Fibroblast of lung (primary cell): Measurements from ENCODE around the gene WNT3. TPM values are rescaled to one million over a fixed set of nuclear protein-coding genes. Genes with fewer than 3 reads are reported as not detected.

Experiments used
- DNase-seq, 2 donors: peaks; one replicate each; pipeline versions ENCODE4 v3.0.0 to v3.0.0-alpha.2; 2010; ENCODE audit warnings: low read depth in 2 of 2
- H2AFZ ChIP-seq: 2 replicates; pipeline ENCODE4 v1.5.1; 2012; ENCODE audit warnings: low read length, control low read depth, inconsistent platforms
- H3K27ac ChIP-seq: 2 replicates; pipeline ENCODE4 v1.5.1; 2011; ENCODE audit warnings: low read length, control low read depth; ENCODE audit not compliant: insufficient read depth
- H3K27me3 ChIP-seq: 2 replicates; pipeline ENCODE4 v1.5.1; 2011; ENCODE audit warnings: mild to moderate bottlenecking, low read length; ENCODE audit not compliant: control insufficient read depth, insufficient read depth
- H3K36me3 ChIP-seq: 2 replicates; pipeline ENCODE4 v1.5.1; 2011; ENCODE audit warnings: low read length; ENCODE audit not compliant: control insufficient read depth, insufficient read depth
- H3K4me1 ChIP-seq: 2 replicates; pipeline ENCODE4 v1.5.1; 2011; ENCODE audit warnings: low read length; ENCODE audit not compliant: control insufficient read depth, insufficient read depth; ENCODE audit errors: extremely low read depth
- H3K4me2 ChIP-seq: 2 replicates; pipeline ENCODE4 v1.5.1; 2011; ENCODE audit warnings: low read length, control low read depth; ENCODE audit not compliant: insufficient read depth; ENCODE audit errors: extremely low read depth
- H3K4me3 ChIP-seq, 4 experiments: fragments of 200-600 bp in 1 of 4; sonication (generic) in 1 of 4; replicated peaks in 1 of 4; 2 replicates each; pipeline ENCODE4 v1.5.1; 2011 to 2016; ENCODE audit warnings: low read length in 4 of 4, low read depth in 3 of 4, mild to moderate bottlenecking in 3 of 4, control low read depth in 2 of 4, inconsistent platforms in 1 of 4, mixed read lengths in 1 of 4; ENCODE audit not compliant: insufficient read depth in 1 of 4; ENCODE audit errors: control extremely low read depth in 1 of 4
- H3K79me2 ChIP-seq: 2 replicates; pipeline ENCODE4 v1.5.1; 2012; ENCODE audit warnings: mild to moderate bottlenecking, low read length, inconsistent platforms; ENCODE audit not compliant: control insufficient read depth, insufficient read depth
- H3K9ac ChIP-seq: 2 replicates; pipeline ENCODE4 v1.5.1; 2011; ENCODE audit warnings: mild to moderate bottlenecking, low read length, control low read depth; ENCODE audit not compliant: insufficient read depth
- H3K9me3 ChIP-seq: 2 replicates; pipeline ENCODE4 v1.5.1; 2012; ENCODE audit warnings: low read depth, low read length; ENCODE audit not compliant: control insufficient read depth, insufficient read depth
- H4K20me1 ChIP-seq: 2 replicates; pipeline ENCODE4 v1.5.1; 2011; ENCODE audit warnings: low read length; ENCODE audit not compliant: control insufficient read depth, insufficient read depth; ENCODE audit errors: extremely low read depth
- EZH2 ChIP-seq: IDR thresholded peaks from 2 replicates; pipeline ENCODE4 v1.5.1; 2012; ENCODE audit warnings: low read length, control low read depth, mild to moderate bottlenecking; ENCODE audit errors: missing control alignments
- polyA plus RNA-seq, 2 donors: library from polyadenylated mRNA; depleted of rRNA in 1 of 2; stranded (reverse) in 1 of 2; unstranded in 1 of 2; fragments of >200 nt; gene quantifications; 2 replicates each; pipeline ENCODE4 v1.2.1, GENCODE V29; 2011 to 2012; ENCODE audit warnings: missing spikeins in 1 of 2
- total RNA-seq: library from RNA; depleted of rRNA; stranded (reverse); fragments of >200 nt; gene quantifications from 2 replicates; pipeline ENCODE4 v1.2.1, GENCODE V29; 2014
- TF ChIP-seq, protein P1 (sequence below), 2 donors: IDR thresholded peaks in 1 of 2; conservative IDR thresholded peaks in 1 of 2; 1 replicate in 1 of 2; 2 replicates in 1 of 2; pipeline ENCODE4 v1.5.1; 2011 to 2012; ENCODE audit warnings: low read length in 2 of 2, control low read depth in 1 of 2, inconsistent platforms in 1 of 2, low read depth in 1 of 2, mild to moderate bottlenecking in 1 of 2

Gene WNT3
- total and polyA plus RNA-seq, 2 donors (not counting 1 experiment from before 2014, with no cell fraction given), result 1.3 to 1.5 TPM

DNA sequence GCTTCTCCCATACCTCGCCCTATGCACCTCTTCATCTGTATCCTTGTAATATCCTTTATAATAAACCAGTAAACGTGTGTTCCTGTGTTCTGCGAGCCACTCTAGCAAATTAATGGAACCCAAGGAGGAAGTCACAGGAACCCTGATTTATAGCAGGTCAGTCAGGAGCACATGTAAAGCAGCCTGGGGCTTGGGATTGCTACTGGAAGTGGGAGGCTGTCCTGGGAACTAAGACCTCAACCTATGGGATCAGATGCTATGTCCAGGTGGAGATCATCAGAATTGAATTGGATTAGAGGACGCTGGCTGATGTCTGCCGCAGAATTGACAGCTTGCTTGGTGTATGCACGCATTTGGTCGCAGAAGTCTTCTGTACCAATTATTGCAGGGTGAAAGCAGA lies 15.7 kb downstream of the WNT3 start:
- H3K4me3 ChIP-seq, result no peak overlapping the region

DNA sequence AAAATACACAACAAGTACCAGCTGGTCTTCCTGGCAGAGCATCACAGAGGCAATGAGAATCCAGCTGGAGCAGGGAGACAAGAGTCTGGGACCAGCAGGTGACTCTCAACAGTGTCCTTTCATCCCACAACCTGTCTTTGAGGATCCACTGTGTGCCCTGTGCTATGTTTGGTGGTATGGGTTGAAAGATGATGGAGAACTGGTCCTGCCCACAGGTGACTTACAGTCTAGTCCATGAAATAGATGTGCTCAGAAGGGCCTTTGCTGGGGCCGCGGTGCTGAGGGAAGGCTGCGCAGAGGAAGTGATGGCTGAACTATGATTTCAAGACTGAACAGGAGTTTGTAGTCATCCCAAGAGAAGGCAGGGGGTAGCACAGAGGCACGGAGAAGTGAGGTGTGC lies 17.9 kb downstream of the WNT3 start:
- no peak overlapping the region for H3K9ac ChIP-seq
- peaks cover 10% of the 10 kb centered on the region for H3K27me3 ChIP-seq
- H3K79me2 ChIP-seq, result no peaks in the 10 kb centered on the region
- TF ChIP-seq EZH2, result no peak
- TF ChIP-seq, protein P1, sequence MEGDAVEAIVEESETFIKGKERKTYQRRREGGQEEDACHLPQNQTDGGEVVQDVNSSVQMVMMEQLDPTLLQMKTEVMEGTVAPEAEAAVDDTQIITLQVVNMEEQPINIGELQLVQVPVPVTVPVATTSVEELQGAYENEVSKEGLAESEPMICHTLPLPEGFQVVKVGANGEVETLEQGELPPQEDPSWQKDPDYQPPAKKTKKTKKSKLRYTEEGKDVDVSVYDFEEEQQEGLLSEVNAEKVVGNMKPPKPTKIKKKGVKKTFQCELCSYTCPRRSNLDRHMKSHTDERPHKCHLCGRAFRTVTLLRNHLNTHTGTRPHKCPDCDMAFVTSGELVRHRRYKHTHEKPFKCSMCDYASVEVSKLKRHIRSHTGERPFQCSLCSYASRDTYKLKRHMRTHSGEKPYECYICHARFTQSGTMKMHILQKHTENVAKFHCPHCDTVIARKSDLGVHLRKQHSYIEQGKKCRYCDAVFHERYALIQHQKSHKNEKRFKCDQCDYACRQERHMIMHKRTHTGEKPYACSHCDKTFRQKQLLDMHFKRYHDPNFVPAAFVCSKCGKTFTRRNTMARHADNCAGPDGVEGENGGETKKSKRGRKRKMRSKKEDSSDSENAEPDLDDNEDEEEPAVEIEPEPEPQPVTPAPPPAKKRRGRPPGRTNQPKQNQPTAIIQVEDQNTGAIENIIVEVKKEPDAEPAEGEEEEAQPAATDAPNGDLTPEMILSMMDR (conservative IDR thresholded peaks at IDR 0.05 in 1 of 2, IDR thresholded peaks at IDR 0.05 in 1 of 2; ENCODE audit: low read depth in 1 of 2, low read length in 2 of 2), result no peak
- H4K20me1 ChIP-seq, result no peaks in the 10 kb centered on the region
- no peak overlapping the region for H3K4me2 ChIP-seq
- no peak overlapping the region for H3K4me3 ChIP-seq
- H2AFZ ChIP-seq, result no peak overlapping the region
- no peak for DNase-seq
- H3K4me1 ChIP-seq, result no peaks in the 10 kb centered on the region
- no peaks in the 10 kb centered on the region for H3K36me3 ChIP-seq
- H3K9me3 ChIP-seq, result no peaks in the 10 kb centered on the region
- H3K27ac ChIP-seq, result no peak overlapping the region

More for the DNA sequence above, 15.7 kb downstream of the WNT3 start:
- no peaks in the 10 kb centered on the region for H3K4me1 ChIP-seq
- TF ChIP-seq, protein P1 (conservative IDR thresholded peaks at IDR 0.05 in 1 of 2, IDR thresholded peaks at IDR 0.05 in 1 of 2; ENCODE audit: low read depth in 1 of 2, low read length in 2 of 2), result no peak
- no peak for TF ChIP-seq EZH2
- no peaks in the 10 kb centered on the region for H3K36me3 ChIP-seq
- DNase-seq, result no peak
- no peaks in the 10 kb centered on the region for H3K79me2 ChIP-seq
- H4K20me1 ChIP-seq, result no peaks in the 10 kb centered on the region
- no peak overlapping the region for H2AFZ ChIP-seq
- H3K9me3 ChIP-seq, result no peaks in the 10 kb centered on the region
- H3K27me3 ChIP-seq, result peaks cover 14% of the 10 kb centered on the region
- H3K9ac ChIP-seq, result no peak overlapping the region
- H3K4me2 ChIP-seq, result no peak overlapping the region
- H3K27ac ChIP-seq, result no peak overlapping the region

DNA sequence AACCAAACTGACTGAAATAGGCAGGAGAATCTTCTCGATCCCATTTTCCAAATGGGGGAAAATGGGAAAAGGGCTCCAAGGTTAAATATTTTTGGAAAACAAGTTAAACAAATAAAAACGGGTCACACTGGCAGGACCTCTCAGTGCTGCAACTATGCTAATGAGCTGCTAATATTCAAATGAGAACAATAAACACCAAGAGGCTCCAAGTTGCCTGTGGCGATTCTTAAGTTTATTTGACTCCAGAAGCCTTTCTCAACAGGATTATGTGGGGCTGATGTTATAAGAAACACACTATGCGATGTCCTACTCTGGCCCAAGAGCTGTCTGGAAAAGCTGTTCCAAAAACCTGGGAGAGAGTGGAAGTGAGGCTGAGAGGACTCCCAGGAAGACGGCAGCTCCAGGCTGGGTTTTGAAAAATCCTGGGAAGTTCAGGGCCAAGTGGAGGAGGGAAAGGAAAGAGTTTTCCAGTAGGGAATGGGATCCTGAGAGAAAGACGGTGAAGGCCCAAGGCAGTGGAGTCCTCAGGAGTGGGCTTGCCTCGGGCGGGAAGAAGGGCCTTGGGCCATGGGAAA lies 21.4 kb downstream of the WNT3 start:
- Histone ChIP-seq H2AFZ (no peak overlapping the region), H3K27ac (no peak overlapping the region), H3K27me3 (peaks cover 26% of the 10 kb centered on the region), H3K4me1 (no peaks in the 10 kb centered on the region), H3K4me2 (no peak overlapping the region), H3K4me3 (no peak overlapping the region), H3K36me3 (no peaks in the 10 kb centered on the region), H3K9ac (no peak overlapping the region), H4K20me1 (no peaks in the 10 kb centered on the region), H3K79me2 (no peaks in the 10 kb centered on the region), H3K9me3 (no peaks in the 10 kb centered on the region)
- TF ChIP-seq, protein P1 (conservative IDR thresholded peaks at IDR 0.05 in 1 of 2, IDR thresholded peaks at IDR 0.05 in 1 of 2; ENCODE audit: low read depth in 1 of 2, low read length in 2 of 2), result no peak
- TF ChIP-seq EZH2, result no peak
- DNase-seq, result no peak
